HuH-7.5 (cell line): Measurements from ENCODE around the gene MAP3K8.

Experiments used
- DNase-seq: peaks from one replicate; pipeline ENCODE4 v3.0.0; 2011; ENCODE audit warnings: low spot score

The MAP3K8 gene

GRCh38 chr10:30490289-30491000 lies 56.5 kb downstream of the MAP3K8 start:
- no peak for DNase-seq

GRCh38 chr10:30491204-30491915 lies 57.4 kb downstream of the MAP3K8 start:
- no peak for DNase-seq

DNA sequence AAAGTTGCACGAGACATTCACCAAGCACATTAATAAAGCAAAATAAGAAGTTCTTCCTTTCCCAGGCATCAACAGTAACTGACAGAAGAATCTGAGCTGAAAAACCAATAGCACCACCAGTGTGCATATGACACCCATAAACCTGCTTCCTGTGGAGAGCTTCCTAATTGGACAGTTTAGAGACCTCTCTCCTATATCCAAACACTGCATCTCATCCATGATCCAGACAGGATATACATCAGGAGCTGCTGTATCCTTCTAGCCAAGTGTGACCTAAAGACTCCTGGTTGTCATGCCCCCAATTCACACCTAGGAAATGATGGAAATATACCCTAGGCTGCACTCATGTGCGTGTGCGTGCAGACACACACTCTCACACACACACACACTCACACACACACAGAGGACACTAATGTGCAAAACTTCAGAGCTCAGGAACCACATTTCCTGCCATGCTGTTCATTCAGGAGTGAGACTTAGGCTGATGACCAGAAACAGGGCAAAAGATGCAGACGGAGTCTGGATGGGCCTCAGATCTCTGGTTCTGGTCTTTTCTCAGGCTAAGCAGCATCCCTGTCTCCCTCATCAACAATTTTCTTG lies 58.0 kb downstream of the MAP3K8 start:
- no peak for DNase-seq

DNA sequence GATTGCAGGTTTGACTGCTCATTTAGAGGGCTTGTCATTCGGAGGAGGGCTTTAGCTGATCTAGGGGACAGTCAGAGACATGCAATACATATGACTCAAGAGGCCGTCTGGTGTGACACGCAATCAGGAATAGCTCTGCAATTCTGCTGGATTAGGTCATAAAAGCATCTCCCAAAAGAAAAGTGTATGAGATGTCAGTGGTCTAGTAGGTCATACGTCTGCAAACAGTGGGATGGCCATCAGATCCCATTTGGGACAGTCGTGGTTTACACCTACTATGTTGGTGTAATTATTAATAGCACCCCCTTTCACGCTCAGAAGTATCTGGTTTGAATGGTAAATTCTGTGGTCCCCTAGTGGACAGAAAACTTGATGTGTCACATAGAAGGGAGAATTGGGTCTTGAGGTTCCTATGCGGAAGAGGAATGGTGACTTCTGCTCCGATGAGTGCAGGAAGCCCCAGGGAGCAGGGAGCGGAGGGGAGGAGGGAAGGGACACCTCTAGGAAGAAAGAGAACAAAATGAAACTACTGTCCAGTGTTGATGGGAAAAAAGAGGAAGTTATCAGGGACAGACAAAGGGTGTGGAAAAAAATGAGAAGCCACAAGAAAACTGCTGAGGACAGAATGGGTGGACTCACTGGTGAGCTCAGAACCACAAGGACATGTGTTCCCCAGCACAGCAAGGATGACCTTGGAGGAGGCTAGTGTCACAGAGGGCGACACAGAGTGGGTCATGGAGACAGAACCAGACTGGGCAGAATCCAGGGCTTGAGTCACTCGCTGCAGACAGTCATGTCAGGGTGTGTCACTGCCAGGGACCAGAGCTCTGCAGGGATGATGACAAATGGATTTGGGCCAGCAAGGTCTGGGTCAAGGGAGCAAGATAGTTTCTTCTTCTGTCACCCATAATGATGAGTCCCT lies 59.9 kb downstream of the MAP3K8 start:
- no peak for DNase-seq

DNA sequence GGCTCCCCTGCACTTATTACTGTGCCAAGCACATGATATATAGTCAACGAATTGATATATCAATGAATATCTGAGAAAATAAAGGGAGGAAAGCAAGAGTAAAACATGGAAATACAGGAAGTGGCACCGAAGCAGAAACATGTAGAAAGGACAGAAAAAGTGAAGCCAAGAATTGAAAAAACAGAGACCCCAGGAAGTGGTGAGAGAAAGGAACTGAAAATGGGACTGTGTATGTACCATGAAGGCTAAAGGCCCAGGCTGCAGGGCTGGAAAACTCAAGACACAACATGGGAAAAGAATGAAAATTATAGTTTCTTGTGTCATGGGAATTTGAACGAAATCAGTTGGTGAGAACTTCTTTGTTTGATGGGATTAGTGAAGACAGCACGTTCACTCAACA lies 60.6 kb downstream of the MAP3K8 start:
- no peak for DNase-seq

DNA sequence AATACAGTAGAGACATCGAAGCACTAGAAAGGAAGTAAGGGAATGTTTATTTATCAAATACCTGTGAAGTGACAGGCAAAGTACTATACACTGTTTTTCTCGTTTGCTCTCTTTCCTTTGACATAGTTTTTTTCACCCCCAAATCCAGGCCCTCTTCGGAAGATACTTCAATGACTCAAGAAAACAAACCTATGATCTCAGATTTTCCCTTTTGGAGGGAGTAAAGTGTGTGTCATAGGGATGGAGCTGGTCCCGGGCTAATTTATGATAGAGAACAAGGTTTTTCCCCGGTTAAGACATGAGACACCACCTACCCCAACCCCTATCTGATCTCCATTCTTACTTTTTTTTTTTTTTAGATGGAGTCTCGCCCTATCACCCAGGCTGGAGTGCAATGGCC lies 61.7 kb downstream of the MAP3K8 start:
- no peak for DNase-seq

DNA sequence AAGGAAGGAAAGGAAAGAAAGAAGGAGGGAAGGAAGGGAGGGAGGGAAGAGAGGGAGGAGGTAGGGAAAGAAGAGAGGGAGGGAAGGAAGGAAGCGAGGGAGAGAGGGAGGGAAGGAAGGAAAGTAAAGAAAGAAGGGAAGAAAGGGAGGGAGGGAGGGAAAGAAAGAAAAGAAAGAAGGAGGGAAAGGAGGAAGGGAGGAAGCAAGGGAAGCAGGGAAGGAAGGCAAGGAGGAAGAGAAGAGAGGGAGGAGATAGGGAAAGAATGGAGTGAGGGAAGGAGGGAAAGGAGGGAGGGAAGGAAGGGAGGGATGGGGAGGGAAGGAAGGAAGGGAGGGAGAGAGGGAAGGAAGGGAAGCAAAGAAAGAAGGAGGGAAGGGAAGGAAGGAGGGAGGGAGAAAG lies 65.8 kb downstream of the MAP3K8 start:
- DNase-seq = no peak

DNA sequence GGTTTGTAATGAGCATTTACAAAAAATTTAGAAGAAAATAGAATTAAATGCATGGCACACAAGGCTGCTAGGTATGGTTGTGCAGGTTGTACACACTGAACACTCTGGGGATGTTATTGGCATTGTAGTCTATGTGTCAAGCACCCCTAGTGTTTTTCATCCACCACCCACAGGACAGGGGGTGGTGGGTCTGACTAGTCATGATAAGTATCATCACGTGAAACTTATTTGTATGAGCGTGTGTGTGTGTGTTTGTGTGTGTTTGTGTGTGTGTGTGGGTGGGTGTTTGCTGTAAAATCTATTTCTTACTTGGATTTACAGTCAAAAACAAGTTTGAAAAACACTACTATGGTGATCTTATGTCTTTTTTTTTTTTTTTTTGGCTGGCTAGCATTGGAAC lies 66.5 kb downstream of the MAP3K8 start:
- DNase-seq = no peak

DNA sequence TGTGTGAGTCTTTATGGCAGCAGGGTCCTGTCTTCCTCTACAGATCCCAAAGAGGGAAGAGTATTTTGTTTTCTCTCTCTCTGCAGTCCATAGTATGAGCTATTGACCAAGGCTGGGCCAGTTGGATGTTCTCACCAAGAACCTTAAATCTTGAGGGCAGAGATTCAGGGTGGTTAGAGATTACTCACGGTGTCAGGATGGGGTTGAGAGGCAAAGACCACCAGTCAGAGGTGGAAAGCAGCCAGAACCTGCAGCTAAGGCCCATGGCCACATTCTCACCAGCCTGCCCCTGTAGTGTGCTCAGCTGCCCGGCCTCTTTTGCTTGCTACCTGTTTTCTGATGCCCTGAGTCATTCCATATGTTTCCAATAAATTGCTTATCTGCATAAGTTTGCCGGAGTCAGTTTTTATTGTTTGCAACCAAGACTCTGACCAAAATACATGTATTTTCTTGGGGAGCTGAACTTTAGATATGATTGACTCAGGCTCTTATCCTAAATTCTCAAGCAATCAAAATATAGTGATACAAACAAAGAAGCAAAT lies 67.0 kb downstream of the MAP3K8 start:
- DNase-seq = no peak

- DNase-seq = no peak
Observed at GRCh38 chr10:30502266-30503060, 68.5 kb downstream of the MAP3K8 start.

GRCh38 chr10:30503700-30504266 lies 69.8 kb downstream of the MAP3K8 start:
- DNase-seq = no peak

- DNase-seq = no peak
Observed at GRCh38 chr10:30505543-30506298, 71.7 kb downstream of the MAP3K8 start.

DNA sequence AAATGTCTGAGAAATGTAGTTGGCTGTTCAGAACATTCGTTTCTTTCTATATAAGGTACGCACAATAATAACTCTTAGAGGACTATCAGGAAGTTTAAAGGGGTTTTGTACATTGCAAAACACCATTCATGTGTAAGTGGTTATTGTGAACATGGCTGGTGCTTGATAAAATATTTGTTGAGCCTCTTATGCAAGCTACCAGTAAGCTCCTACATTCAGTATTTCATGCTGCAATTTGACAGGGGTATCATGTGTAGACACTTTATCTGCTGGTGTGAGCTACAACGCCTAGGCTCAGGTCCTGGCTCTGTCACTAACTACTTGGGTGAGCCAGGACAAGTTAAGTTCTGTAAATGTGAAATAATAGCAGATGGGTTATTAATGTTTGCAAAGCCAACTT lies 75.5 kb downstream of the MAP3K8 start:
- DNase-seq = no peak

GRCh38 chr10:30510184-30510931 lies 76.4 kb downstream of the MAP3K8 start:
- DNase-seq = no peak

DNA sequence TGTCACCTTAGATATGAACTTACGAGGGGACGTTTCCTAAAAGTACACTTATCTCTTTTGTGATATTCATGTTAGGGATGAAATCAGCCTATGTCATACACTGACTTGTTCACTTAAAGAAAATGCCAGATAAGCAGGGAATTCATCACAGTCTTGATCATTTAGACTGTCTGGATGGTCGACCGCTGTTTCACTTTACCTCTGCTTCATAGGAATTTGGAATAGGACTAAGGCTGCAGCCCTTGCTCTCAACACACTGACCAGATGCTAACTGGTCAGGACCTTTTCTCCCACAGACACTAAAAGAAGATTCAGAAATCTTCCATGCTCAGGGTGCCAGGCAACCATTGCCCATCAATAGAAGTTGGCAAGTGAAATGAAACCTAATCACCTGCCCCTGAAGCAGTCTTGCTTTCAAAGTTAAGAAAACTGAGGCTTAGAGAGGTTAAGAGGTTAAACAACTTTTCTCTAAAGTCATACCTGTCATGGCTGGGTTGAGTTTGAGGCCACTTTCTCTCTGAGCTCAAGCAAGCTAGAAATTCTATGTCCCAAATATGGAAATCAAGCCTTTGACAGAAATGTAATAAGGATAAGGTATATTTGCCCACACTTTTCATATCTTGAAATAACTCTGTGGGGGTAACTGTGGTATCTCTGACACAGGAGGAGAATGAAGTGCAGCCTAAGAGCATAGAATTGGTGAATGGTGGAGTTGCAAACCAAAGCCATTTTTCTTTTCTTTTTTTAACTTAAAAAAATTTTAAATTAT lies 77.1 kb downstream of the MAP3K8 start:
- DNase-seq = no peak
